AG08396 (cell line): Measurements from ENCODE around the gene COTL1.
"Not testable (repeated sequence)": the region's sequence is repeated elsewhere in the genome, so short reads cannot be mapped to it uniquely, and the experiment has no call there.

ENCODE experiments used
- DNase-seq: peaks from one replicate; pipeline ENCODE4 v3.0.0; 2012; ENCODE audit warnings: low spot score, mixed read lengths

The COTL1 gene

DNA sequence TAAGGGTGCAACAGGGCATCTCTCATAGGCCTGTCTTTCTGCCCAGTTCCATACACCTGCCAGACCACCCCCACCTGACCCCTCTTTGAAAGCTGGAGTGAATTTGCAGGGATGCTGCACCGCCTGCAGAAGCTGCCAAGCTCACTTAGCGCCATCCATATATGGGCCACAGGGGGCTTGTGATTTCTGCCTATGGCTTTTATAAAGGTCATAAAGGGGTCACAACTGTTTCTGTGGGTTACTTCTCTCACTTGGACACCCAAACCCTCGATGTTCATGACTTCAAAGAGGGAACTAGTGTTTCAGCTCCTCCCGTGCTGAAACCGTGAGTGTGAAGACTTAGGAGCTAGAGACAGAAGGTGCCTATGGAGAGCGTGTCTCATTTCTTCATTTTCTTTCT, 89.6 kb downstream of the COTL1 start:
- no peak for DNase-seq

- DNase-seq = no peak
Observed at GRCh38 chr16:84527532-84528269, 90.2 kb downstream of the COTL1 start.

- DNase-seq = peak; percentile 60
Observed at GRCh38 chr16:84526794-84527531, 90.9 kb downstream of the COTL1 start.

- not testable (repeated sequence) for DNase-seq
Observed at GRCh38 chr16:84524941-84525581, 92.8 kb downstream of the COTL1 start.

- DNase-seq = no peak
Observed at GRCh38 chr16:84524346-84524920, 93.4 kb downstream of the COTL1 start.

DNA sequence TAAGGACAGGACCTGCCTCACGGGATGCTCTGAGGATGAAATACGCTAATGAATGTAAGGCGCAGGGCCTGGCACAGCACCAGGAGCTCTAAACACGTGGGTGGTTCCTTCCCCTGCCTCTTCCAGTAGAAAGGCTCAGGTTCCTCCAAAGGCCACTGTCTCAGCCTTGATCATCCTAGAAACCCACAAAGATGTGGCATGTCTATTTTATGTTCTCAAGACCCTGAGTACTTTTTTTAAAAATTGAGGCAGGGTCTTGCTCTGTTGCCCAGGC, 96.4 kb downstream of the COTL1 start:
- no peak for DNase-seq

DNA sequence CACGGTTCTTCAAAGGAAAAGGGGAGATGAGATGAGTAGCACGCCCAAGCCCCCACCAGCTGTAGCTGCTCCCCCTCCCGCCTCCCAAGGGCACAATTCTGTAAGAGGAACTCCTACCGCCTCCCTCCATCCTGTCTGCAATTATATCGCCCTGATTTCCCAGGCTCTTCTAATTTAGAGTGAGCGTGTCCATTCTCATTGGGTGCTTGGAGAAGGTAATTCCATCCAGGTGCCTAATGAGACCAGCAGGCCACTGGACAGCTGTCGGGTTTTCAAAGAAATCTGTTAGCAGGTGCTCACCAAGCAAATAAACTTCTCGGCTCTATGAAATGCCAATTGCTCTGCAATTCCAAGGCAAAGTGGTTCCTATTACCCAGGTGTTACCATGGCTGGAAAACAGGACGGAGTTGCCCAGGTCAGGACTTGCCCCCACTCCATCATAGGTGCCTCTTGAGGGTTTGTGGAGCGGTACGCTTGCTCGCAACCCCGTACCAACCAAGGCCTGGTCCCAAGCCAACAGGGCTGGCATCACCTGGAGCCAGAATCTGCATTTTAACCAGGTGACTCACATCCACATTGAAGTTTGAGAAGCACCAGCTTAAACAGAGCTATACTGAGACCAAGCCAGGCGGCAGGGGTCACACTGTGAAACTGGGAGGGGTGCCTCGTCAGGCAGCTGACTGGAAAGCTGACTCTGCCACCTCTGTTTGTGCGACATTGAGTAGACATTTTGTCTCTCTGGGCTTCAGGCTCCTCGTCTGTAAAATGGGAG, 97.0 kb downstream of the COTL1 start:
- no peak for DNase-seq

DNA sequence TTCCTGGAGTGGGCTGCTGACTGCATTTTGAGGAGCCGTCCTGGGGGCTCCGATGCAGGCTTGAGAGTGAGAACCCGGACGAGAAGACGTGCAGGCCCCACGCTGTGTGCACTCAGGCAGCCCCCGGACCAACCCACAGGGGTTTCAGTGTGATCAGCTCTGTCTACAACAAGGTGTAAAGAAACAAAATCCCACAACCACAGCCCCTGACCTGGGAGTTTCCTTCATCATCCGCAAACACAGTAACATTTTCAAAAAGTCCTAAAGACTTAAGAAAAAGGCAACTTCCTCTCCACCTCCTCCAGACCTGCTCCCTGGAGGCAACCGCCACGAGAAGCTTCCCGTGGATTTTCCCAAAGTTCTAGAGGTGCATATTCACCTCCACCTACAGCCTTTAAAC, 98.0 kb downstream of the COTL1 start:
- DNase-seq = no peak

DNA sequence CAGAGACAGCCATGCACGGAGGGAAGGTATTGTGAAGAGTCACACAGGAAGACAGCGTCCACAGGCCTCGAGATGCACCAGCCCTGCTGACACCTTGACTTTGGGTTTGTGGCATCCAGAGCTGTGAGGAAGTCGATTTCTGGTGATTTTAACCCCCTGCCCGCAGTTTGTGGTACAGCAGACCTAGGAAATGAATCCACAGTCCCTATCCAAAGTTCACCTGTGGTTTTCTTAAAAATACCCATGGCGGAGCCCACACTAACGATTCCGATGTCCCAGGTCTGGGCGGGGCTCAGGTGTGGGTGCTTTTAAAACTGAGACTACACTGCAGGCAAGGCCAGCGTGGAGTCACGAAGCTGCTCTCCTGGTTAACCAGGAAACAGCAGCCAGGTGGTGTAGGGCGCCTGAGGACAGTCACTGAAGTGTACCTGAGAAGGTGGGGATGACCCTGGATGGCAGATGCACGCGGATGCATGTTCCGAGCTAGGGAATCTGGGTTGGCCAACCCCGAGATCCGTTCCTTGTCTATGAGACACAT, 99.0 kb downstream of the COTL1 start:
- no peak for DNase-seq

- peak; percentile 65 for DNase-seq
Observed at GRCh38 chr16:84518220-84518619, 99.7 kb downstream of the COTL1 start.

GRCh38 chr16:84517366-84517765, 100.5 kb downstream of the COTL1 start:
- DNase-seq = no peak
